Spleen (tissue), 11 donors: ENCODE results near the gene POLD2. TPM values are rescaled to one million over a fixed set of nuclear protein-coding genes. Genes with fewer than 3 reads are reported as not detected.
A peak's percentile ranks its signal among the peaks of the same experiment; 100 is the strongest.

Experiments
- DNase-seq: peaks from one replicate; pipeline ENCODE4 v3.0.0-alpha.2; 2020
- H3K27ac ChIP-seq, 8 donors: fragments of 200-600 bp; sonication (generic) in 7 of 8; 1 replicate in 4 of 8; 2 replicates in 4 of 8; pipeline versions ENCODE4 v1.5.0 to v1.8.0; 2016 to 2021; ENCODE audit warnings: inconsistent platforms in 4 of 8, mild to moderate bottlenecking in 4 of 8, moderate library complexity in 1 of 8
- H3K27me3 ChIP-seq, 7 donors: fragments of 200-600 bp; sonication (generic) in 6 of 7; replicated peaks in 1 of 7; 1 replicate in 4 of 7; 2 replicates in 3 of 7; pipeline versions ENCODE4 v1.5.0 to v1.8.0; 2016 to 2021; ENCODE audit warnings: inconsistent platforms in 3 of 7, mild to moderate bottlenecking in 1 of 7
- H3K36me3 ChIP-seq, 6 donors: fragments of 200-600 bp; sonication (generic) in 5 of 6; 1 replicate in 4 of 6; 2 replicates in 2 of 6; pipeline versions ENCODE4 v1.5.0 to v1.8.0; 2016 to 2021; ENCODE audit warnings: inconsistent platforms in 2 of 6
- H3K4me1 ChIP-seq, 6 donors: fragments of 200-600 bp; sonication (generic) in 5 of 6; 1 replicate in 3 of 6; 2 replicates in 3 of 6; pipeline versions ENCODE4 v1.5.0 to v1.8.0; 2016 to 2021; ENCODE audit warnings: inconsistent platforms in 3 of 6
- H3K4me3 ChIP-seq, 8 donors: fragments of 200-600 bp; sonication (generic) in 7 of 8; 1 replicate in 4 of 8; 2 replicates in 4 of 8; pipeline versions ENCODE4 v1.5.0 to v1.8.0; 2016 to 2021; ENCODE audit warnings: inconsistent platforms in 4 of 8, mild to moderate bottlenecking in 4 of 8, moderate library complexity in 2 of 8
- H3K9me3 ChIP-seq, 8 donors: fragments of 200-600 bp; sonication (generic) in 7 of 8; 1 replicate in 4 of 8; 2 replicates in 4 of 8; pipeline versions ENCODE4 v1.5.0 to v1.8.0; 2016 to 2021; ENCODE audit warnings: inconsistent platforms in 4 of 8
- POLR2A ChIP-seq, 3 donors: fragments of 450-650 bp; IDR thresholded peaks; one replicate each; pipeline ENCODE4 v1.5.1; 2017; ENCODE audit warnings: antibody characterized with exemption in 3 of 3, mild to moderate bottlenecking in 1 of 3
- POLR2AphosphoS5 ChIP-seq, 3 donors: sonication (generic); formaldehyde crosslinking; IDR thresholded peaks; one replicate each; pipeline ENCODE4 v1.5.1; 2017; ENCODE audit warnings: antibody characterized with exemption in 3 of 3
- WGBS, 5 donors: extraction: QIAGEN DNeasy Blood & Tissue Kit in 3 of 5; methylation state at CpG; one replicate each; pipeline versions ENCODE4 v1.1.5 to v1.1.7; 2013 to 2018; 5-methylcytosine and 5-hydroxymethylcytosine counted together
- intact Hi-C: fragments of 100-400 bp; cut with DNase I; formaldehyde crosslinking; loops from one replicate; pipeline ENCODE4 v1.15.0; 2023; ENCODE audit warnings: low total_unique reads
- polyA plus RNA-seq, 3 donors: library from polyadenylated mRNA; stranded (reverse); fragments of 200-250 nt; gene quantifications; one replicate each; pipeline ENCODE4 v1.2.1, GENCODE V29; 2013
- total RNA-seq, 7 donors: library from RNA; depleted of rRNA in 3 of 7; stranded (reverse); fragments of >200 nt in 3 of 7; fragmentation: NEBNext Ultra II Directional in 4 of 7; extraction: Animal tissue kit (Norgen Biotek cat#: 25700) in 4 of 7; gene quantifications; one replicate each; pipeline versions ENCODE4 v1.1.0 to v1.2.1, GENCODE V29; 2016 to 2021
- TF ChIP-seq, protein P1 (sequence below), 11 experiments: fragments of 200-600 bp in 7 of 11; fragments of 450-650 bp in 4 of 11; sonication (generic) in 4 of 11; IDR thresholded peaks in 8 of 11; conservative IDR thresholded peaks in 3 of 11; 1 replicate in 7 of 11; 2 replicates in 4 of 11; pipeline versions ENCODE4 v1.4.0 to v1.8.0; 2016 to 2021; ENCODE audit warnings: antibody characterized with exemption in 11 of 11, inconsistent platforms in 4 of 11, mild to moderate bottlenecking in 1 of 11
- donor health status: healthy with polysubstance abuse.
- donor health status: DM: no; HTN: no; CAD: no; lungs with moderate emphysema.
- donor health status: DM: no; HTN: no; CAD: no.
- donor health status: Bipolar disorder and iron deficiency.
- donor health status: healthy.
- donor health status: DM: no; HTN: no; CAD: no.
- donor health status: DM: yes; HTN: yes; CAD: no.

Gene POLD2
- total and polyA plus RNA-seq, 10 donors: 31.9 to 79.1 (median 49.3) TPM

DNA sequence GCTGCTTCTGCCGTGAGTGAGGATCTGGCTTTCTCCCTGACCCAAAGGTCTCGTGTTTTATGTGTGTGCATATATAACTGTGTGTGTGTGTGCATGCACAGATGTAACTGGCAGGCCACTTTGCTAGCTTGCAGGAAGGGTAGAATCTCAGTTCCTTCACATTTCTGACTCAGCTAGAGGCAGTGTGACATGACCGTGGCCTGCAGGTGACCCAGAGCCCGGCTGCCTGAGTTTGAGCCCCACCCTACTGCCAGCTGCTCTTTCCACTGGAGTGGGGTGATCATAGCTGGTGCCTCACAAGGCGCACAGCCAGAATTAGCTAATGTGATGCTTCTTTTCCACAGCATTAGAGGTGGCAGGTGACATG lies 27.1 kb upstream of the POLD2 start:
- Histone ChIP-seq H3K36me3 (no peaks in the 10 kb centered on the region), H3K9me3 (no peaks in the 10 kb centered on the region), H3K4me3 (no peak overlapping the region), H3K4me1 (peaks cover 3 to 30% (median 16%) of the 10 kb centered on the region in 6 donors), H3K27me3 (peaks cover 0 to 15% (median 3%) of the 10 kb centered on the region in 7 donors), H3K27ac (peak overlapping the region in 1 of 8 donors; percentile 41)
- WGBS, 5 donors: 48 to 62% (median 55%) methylated on average over 4 to 5 of the region's 5 CpGs
- TF ChIP-seq, protein P1, sequence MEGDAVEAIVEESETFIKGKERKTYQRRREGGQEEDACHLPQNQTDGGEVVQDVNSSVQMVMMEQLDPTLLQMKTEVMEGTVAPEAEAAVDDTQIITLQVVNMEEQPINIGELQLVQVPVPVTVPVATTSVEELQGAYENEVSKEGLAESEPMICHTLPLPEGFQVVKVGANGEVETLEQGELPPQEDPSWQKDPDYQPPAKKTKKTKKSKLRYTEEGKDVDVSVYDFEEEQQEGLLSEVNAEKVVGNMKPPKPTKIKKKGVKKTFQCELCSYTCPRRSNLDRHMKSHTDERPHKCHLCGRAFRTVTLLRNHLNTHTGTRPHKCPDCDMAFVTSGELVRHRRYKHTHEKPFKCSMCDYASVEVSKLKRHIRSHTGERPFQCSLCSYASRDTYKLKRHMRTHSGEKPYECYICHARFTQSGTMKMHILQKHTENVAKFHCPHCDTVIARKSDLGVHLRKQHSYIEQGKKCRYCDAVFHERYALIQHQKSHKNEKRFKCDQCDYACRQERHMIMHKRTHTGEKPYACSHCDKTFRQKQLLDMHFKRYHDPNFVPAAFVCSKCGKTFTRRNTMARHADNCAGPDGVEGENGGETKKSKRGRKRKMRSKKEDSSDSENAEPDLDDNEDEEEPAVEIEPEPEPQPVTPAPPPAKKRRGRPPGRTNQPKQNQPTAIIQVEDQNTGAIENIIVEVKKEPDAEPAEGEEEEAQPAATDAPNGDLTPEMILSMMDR (IDR thresholded peaks at IDR 0.05 in 8 of 11, conservative IDR thresholded peaks at IDR 0.05 in 3 of 11): no peak
- TF ChIP-seq POLR2AphosphoS5 (IDR thresholded peaks at IDR 0.05) (peak in 1 of 3 donors; percentile 46), POLR2A (IDR thresholded peaks at IDR 0.05) (no peak)
- DNase-seq: no peak
- intact Hi-C loops: no loop called here

- peak; percentile 54 for DNase-seq
- Histone ChIP-seq H3K36me3 (no peaks in the 10 kb centered on the region), H3K27ac (peak overlapping the region in 1 of 8 donors; percentile 5), H3K4me1 (peaks cover 5 to 35% (median 21%) of the 10 kb centered on the region in 6 donors), H3K9me3 (no peaks in the 10 kb centered on the region), H3K27me3 (peaks cover 0 to 21% (median 7%) of the 10 kb centered on the region in 7 donors), H3K4me3 (no peak overlapping the region)
- 83 to 90% (median 84%) methylated on average over 18 of the region's 18 CpGs for WGBS, 5 donors
- TF ChIP-seq POLR2A (IDR thresholded peaks at IDR 0.05): no peak
- TF ChIP-seq, protein P1 (IDR thresholded peaks at IDR 0.05 in 8 of 11, conservative IDR thresholded peaks at IDR 0.05 in 3 of 11): no peak
- no peak for TF ChIP-seq POLR2AphosphoS5 (IDR thresholded peaks at IDR 0.05)
- intact Hi-C loops: no loop called here
These were observed 26.5 kb upstream of the POLD2 start for GRCh38 chr7:44149571-44150465.

DNA sequence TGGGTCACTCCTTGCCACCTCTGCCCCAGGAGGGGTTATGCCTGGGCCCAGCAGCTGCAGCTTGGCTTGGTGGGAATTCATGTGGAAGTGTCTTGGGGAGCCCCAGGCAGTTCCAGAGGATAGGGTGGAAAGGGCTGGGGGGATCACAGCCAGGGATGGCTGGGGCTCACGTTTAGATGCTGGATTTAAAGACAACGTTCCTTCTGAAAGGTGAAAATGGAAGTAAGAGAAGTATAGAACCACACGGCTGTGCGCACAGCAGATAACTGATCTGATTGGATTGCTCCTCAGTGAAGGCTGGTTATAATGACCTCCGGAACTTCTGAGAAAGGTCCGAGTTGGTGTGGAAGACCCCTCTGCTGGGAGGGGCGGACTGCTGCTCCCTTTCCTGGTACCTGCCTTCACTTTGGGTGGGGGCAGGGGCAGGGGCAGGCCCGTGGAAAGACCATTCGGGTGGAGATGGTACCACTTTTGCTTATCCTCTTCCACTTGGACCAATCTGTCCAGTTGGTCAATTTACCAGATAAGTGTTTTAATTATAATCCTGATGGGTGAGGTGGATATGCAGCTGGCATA lies 25.7 kb upstream of the POLD2 start:
- Histone ChIP-seq H3K36me3 (no peaks in the 10 kb centered on the region), H3K9me3 (no peaks in the 10 kb centered on the region), H3K27ac (no peak overlapping the region), H3K4me1 (peaks cover 5 to 35% (median 21%) of the 10 kb centered on the region in 6 donors), H3K27me3 (peaks cover 0 to 28% (median 7%) of the 10 kb centered on the region in 7 donors), H3K4me3 (no peak overlapping the region)
- DNase-seq: peak; percentile 14
- TF ChIP-seq POLR2A (IDR thresholded peaks at IDR 0.05): no peak
- WGBS, 5 donors: 79 to 89% (median 83%) methylated on average over 9 of the region's 9 CpGs
- intact Hi-C loops: no loop called here

- Histone ChIP-seq H3K4me1 (peaks cover 5 to 35% (median 21%) of the 10 kb centered on the region in 6 donors), H3K36me3 (no peaks in the 10 kb centered on the region), H3K27ac (no peak overlapping the region), H3K9me3 (no peaks in the 10 kb centered on the region), H3K27me3 (peaks cover 0 to 28% (median 7%) of the 10 kb centered on the region in 7 donors), H3K4me3 (no peak overlapping the region)
- no peak for DNase-seq
- 84 to 100% (median 89%) methylated on average over 2 of the region's 2 CpGs for WGBS, 5 donors
- intact Hi-C loops: no loop called here
- TF ChIP-seq, protein P1 (IDR thresholded peaks at IDR 0.05 in 8 of 11, conservative IDR thresholded peaks at IDR 0.05 in 3 of 11): no peak
- no peak for TF ChIP-seq POLR2A (IDR thresholded peaks at IDR 0.05)
- TF ChIP-seq POLR2AphosphoS5 (IDR thresholded peaks at IDR 0.05): no peak
These were observed 24.8 kb upstream of the POLD2 start for GRCh38 chr7:44148166-44148565.
